Measurements from ENCODE around the gene PLEKHG5.

DNA sequence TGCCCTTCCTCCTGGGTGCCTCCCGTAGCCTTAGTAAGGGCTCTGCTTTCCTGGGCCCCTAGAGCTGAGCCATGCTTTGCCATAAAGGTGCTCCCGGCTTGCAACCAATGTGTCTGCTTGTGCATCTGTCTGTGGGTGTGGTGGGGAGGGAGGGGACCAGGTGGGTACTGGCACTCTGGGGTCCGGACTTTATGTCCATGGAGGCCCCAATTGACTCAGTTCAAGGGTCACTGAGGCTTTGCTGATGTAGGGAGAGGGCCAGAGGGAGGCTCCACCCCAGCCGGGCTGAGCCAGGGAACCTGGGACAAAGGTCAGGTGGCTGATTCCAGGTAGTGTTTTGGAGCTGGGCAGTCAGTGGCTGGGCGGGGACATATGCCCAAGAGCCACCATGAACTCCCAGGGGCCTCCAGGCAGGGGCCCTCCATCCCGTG, 40.5 kb downstream of the PLEKHG5 start:
- TF ChIP-seq, protein P1, sequence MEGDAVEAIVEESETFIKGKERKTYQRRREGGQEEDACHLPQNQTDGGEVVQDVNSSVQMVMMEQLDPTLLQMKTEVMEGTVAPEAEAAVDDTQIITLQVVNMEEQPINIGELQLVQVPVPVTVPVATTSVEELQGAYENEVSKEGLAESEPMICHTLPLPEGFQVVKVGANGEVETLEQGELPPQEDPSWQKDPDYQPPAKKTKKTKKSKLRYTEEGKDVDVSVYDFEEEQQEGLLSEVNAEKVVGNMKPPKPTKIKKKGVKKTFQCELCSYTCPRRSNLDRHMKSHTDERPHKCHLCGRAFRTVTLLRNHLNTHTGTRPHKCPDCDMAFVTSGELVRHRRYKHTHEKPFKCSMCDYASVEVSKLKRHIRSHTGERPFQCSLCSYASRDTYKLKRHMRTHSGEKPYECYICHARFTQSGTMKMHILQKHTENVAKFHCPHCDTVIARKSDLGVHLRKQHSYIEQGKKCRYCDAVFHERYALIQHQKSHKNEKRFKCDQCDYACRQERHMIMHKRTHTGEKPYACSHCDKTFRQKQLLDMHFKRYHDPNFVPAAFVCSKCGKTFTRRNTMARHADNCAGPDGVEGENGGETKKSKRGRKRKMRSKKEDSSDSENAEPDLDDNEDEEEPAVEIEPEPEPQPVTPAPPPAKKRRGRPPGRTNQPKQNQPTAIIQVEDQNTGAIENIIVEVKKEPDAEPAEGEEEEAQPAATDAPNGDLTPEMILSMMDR (conservative IDR thresholded peaks at IDR 0.05) = no peak
- TF ChIP-seq ZFX (IDR thresholded peaks at IDR 0.05) = no peak
